Epidermal melanocyte (primary cell): ENCODE measurements around the gene BIRC7.

Experiments
- DNase-seq: peaks from one replicate; pipeline ENCODE4 v3.0.0; 2011; ENCODE audit warnings: low spot score; ENCODE audit not compliant: insufficient read length

BIRC7 gene

GRCh38 chr20:63225082-63225454, 10.6 kb upstream of the BIRC7 start:
- no peak for DNase-seq

DNA sequence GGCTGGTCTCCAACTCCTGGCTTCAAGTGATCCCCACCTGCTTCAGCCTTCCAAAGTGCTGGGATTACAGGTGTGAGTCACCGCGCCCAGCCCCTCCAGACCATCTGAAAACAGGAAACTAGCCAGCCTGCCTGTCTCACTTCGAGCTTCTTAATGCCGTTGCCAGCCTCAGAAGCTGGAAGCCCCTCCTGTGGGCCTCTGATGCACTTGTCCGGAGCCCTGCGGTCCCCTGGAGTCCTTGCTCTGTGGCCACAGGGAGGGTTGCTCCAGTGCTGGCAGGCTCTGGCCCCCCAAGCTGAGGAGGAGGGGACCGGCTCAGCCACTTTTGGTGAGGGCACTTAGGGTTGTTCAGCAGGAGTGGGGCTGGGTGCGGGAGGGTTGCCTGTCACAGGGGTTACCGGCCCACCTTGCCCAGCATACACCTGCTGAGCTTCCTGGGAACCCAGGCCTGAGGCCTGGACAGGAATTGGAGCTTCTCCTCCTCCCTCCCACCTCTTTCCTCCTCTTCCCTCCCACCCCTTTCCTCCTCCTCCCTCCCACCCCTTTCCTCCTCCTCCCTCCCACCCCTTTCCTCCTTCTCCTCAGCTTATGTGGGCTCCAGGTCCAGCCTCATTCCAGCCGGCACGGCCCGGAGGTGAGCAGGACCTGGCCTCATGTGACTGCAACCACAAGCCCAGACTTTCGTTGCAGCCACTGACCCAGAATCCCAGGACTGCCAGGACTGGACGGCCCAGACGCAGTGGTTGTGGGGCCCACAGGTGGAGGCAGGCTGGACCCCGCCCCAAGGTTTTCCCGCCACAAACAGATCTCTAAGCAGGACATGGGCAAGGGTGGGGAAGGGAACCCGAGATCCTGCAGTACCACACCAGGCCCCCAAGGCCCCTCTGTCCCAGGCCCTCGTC, 9.4 kb upstream of the BIRC7 start:
- no peak for DNase-seq

DNA sequence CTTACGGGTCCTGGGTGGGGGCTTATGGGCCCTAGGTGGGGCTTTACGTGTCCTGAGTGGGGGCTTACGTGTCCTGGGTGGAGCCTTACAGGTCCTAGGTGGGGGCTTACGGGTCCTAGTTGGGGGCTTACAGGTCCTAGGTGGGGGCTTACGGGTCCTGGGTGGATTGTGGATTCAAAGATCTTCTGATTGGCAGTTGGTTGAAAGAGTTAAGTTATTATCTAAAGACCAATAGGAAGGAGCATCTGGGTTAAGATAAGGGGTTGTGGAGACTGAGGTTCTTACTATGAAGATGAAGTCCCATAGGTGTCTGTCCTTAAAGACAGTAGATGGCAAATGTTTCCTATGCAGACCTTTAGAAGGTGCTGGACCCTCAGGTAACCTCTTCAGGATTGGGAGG, 8.4 kb upstream of the BIRC7 start:
- DNase-seq, result no peak

DNA sequence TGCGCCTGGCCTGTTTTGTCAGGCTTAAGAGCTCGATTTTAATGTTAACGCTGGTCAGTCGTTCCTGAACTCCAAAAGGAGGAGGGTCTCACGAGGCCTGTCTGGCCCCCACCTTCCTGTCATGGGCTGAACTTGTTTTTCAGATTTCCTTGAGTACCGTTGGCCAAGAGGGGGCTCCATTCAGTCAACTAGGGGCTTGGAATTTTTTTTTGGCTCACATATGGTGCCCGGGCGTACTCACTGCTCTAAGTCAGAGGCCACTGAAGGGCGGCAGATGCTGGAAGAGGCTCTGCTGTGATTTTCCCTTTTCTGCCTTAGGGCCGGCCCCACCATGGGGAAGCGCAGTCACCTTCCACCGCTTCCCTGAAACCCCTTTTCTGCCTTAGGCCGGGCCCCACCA, 6.9 kb upstream of the BIRC7 start:
- no peak for DNase-seq

GRCh38 chr20:63230800-63231268, 4.9 kb upstream of the BIRC7 start:
- no peak for DNase-seq

GRCh38 chr20:63232235-63233060, 3.3 kb upstream of the BIRC7 start:
- no peak for DNase-seq

DNA sequence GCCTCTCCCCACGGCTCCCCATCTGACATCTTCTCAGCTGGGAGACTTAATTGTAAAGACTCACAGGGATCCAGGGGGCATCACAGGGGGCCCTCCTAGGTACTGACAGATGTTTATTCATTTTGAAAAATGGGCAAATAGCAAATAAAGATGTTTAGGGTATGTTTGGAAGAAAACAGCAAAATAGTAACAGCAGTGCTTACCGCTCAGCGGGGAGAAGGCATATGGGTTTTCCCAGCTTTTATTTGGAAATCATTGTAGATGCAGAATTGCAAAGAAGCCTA, 2.7 kb upstream of the BIRC7 start:
- no peak for DNase-seq

- DNase-seq, result no peak
These were observed 1.8 kb upstream of the BIRC7 start for GRCh38 chr20:63233924-63234323.

GRCh38 chr20:63234693-63235398, 859 bp upstream of the BIRC7 start:
- no peak for DNase-seq

DNA sequence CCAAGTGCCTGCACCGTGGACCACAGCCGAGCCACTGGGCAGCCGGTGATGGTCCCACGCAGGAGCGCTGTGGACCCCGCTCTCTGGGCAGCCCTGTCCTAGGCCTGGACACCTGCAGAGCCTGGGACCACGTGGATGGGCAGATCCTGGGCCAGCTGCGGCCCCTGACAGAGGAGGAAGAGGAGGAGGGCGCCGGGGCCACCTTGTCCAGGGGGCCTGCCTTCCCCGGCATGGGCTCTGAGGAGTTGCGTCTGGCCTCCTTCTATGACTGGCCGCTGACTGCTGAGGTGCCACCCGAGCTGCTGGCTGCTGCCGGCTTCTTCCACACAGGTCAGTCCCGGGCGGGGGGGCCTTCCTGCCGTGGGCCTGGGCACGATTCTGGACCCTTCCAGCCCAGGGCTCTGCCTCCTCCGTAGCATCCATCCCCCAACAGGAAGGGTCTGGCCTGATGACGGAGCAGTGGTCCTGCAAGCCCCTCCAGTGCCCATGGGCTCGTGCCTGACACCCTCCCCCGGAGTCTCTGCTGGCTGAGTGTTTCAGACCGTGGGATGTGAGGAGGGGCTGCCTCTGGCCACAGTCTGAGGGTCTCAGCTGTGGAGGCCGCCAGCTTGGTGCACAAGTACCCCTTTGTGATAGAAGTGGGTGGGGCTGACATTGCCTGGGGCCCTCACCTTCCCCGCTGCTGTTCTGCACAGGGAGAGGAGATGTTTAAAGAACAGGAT, 572 bp downstream of the BIRC7 start:
- no peak for DNase-seq

GRCh38 chr20:63238031-63238430, 2.3 kb downstream of the BIRC7 start:
- DNase-seq, result no peak

DNA sequence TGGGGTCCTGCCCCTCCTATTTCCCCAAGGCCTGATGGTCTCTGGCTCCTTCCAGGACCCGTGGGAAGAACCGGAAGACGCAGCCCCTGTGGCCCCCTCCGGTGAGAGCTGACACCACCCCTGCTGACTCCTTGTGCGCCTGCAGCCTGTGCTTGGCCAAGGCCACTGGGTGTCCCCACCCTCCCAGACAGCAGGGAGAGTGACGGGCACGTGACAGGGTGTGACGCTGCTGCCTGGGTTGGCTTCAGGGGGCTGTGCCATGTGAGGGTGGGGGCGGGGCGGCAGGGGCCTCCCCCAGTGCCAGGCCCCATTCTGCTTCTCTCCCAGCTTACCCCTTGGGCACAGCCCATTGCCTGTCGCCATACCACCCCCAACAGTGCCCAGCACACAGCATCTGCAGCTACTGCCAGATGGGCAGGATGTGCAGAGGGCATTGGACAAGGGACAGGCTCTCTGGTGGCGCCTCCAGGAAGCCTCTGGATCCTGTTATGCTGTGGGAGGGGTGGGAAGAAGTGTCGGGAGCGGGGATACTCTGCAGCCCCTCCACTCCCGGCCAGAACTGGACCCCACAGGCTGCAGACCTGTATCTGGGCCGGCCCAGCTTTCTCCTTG, 2.9 kb downstream of the BIRC7 start:
- DNase-seq, result no peak

- no peak for DNase-seq
These were observed 3.7 kb downstream of the BIRC7 start for GRCh38 chr20:63239431-63239830.

- no peak for DNase-seq
These were observed 4.3 kb downstream of the BIRC7 start for GRCh38 chr20:63240004-63240403.

- DNase-seq, result no peak
These were observed 5.6 kb downstream of the BIRC7 start for GRCh38 chr20:63241272-63241671.

DNA sequence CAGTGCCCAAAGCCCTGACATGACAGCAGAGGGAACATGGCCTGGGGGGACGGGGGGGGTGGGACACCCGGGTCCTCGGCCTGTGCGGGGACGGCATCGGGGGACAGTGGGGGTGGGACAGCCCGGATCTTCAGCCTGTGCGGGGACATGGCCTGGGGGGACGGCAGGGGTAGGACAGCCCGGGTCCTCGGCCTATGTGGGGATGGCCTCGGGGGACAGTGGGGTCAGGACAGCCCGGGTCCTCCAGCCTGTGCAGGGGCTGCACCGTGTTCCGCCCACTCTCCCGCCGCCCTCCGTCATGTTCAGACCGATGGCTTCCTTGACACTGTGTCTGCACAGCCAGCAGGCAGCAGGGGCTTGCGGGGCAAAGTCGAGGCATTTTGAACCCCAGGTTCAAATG, 7.0 kb downstream of the BIRC7 start:
- DNase-seq, result no peak

DNA sequence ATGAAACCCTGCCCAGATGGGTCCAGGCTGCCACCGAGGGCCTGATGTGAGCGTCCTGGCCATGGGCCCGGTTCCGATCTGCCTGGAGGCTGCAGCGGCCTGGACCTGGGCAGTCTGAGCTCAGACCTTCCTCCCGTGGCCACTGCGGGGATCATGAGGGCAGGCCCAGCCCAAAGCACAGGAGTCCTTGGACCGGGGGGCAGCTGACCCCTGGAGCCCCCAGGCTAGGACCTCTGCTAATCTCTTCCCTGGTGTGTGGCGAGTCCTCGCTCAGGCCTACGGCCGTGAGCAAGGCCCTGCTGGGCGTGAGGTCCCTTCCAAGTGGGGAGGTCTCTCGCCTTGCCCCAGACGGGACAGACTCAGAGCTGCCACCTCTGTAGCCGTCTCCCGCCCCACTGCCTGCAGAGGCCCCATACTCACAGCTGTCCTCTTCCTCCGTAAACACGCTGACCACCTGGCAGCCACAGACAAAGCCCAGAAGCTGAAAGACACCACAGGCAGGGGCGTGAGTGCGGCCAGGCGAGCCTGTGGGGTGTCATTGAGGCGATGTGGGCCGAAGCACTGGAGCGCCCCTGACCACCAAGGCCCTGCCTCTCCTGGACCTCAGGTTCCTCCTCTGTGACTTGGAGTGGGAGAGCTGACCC, 8.0 kb downstream of the BIRC7 start:
- DNase-seq, result no peak

- DNase-seq, result no peak
These were observed 8.8 kb downstream of the BIRC7 start for GRCh38 chr20:63244468-63244867.

DNA sequence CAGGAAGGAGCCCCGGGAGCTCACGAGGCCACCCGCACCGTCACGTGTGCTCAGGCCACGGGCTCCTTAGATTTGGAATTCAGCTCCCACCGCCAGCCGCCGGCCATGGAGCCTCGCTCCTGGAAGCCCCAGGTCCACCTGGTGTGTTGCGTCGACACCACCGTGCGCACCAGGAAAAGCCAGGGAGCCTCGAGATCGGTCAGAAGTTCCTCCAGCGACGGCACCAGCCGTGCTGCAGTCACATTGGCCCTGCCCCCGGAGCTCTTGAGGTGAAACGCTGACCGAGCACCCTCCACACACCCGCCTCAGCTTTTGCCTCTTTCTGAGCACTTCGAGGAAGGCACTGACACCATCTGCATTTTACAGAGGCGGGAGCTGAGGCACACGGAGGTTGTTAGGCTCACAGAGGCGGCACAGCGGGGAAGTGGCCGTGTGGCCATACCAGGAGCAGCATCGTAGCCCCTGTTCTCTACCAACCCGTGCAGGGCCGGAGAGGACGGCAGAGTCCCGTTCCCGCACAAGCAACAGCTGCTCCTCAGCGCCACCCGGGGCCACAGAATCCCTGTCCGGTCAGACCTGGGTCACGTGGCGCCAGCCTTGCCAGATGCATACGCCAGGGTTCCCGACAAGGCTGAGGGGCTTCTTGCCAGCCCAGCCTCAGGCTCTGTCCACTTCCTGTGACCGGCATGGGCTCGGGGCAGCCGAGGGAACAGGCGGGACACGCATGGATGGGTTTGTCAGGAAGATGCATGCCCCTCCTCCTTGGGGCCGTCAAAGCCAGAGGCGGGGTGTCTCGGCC, 11.0 kb downstream of the BIRC7 start:
- DNase-seq, result no peak
